Lower leg skin (tissue), 4 donors: ENCODE measurements around the gene POU6F2. TPM values are rescaled to one million over a fixed set of nuclear protein-coding genes. Genes with fewer than 3 reads are reported as not detected.

Experiments used
- DNase-seq, 2 donors: peaks; one replicate each; pipeline ENCODE4 v3.0.0-alpha.2; 2019; ENCODE audit warnings: low spot score in 2 of 2
- H3K4me3 ChIP-seq: fragments of 200-600 bp; sonication (generic); 2 replicates; pipeline ENCODE4 v1.5.1; 2017; ENCODE audit warnings: mild to moderate bottlenecking, low read depth; ENCODE audit not compliant: poor library complexity, severe bottlenecking
- POLR2A ChIP-seq, 2 donors: fragments of 450-650 bp; IDR thresholded peaks; one replicate each; pipeline ENCODE4 v1.6.1; 2016 to 2017; ENCODE audit warnings: antibody characterized with exemption in 2 of 2, mild to moderate bottlenecking in 1 of 2, moderate library complexity in 1 of 2
- WGBS, 2 donors: methylation state at CpG; one replicate each; pipeline ENCODE4 v1.1.5; 2018; 5-methylcytosine and 5-hydroxymethylcytosine counted together
- intact Hi-C: fragments of 100-400 bp; cut with DNase I; formaldehyde crosslinking; loops from one replicate; pipeline ENCODE4 v1.15.0; 2023; ENCODE audit warnings: low total_unique reads
- total RNA-seq, 4 donors: library from RNA; depleted of rRNA; stranded (reverse); fragments of >200 nt; gene quantifications; one replicate each; pipeline ENCODE4 v1.1.0, GENCODE V29; 2016
- TF ChIP-seq, protein P1 (sequence below), 3 donors: fragments of 450-650 bp; IDR thresholded peaks; one replicate each; pipeline ENCODE4 v1.5.1; 2016; ENCODE audit warnings: antibody characterized with exemption in 3 of 3, mild to moderate bottlenecking in 3 of 3, moderate library complexity in 2 of 3

The POU6F2 gene
- total RNA-seq, 4 donors from 2014 or later = 0.36 TPM; not detected in 3

DNA sequence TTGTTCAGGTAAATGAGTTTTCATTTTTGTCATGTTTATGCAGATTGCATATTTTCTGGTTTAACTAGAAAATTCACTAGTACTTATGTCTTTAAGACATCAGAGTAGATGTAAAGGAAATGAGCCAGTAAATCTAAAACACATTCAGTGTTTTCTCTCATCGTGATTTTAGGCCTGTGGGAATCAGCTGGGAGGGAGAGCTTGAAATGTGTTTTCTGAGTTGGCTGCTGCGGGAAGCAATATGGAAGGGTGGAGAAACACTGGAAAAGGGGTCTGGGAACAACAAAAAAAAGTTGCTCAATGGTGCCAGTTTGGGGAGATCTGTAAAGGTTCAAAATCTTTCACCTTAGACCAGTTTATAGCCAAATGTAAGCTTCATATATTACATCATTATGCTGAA is 284.1 kb downstream of the POU6F2 start:
- TF ChIP-seq POLR2A (IDR thresholded peaks at IDR 0.05) = no peak
- TF ChIP-seq, protein P1, sequence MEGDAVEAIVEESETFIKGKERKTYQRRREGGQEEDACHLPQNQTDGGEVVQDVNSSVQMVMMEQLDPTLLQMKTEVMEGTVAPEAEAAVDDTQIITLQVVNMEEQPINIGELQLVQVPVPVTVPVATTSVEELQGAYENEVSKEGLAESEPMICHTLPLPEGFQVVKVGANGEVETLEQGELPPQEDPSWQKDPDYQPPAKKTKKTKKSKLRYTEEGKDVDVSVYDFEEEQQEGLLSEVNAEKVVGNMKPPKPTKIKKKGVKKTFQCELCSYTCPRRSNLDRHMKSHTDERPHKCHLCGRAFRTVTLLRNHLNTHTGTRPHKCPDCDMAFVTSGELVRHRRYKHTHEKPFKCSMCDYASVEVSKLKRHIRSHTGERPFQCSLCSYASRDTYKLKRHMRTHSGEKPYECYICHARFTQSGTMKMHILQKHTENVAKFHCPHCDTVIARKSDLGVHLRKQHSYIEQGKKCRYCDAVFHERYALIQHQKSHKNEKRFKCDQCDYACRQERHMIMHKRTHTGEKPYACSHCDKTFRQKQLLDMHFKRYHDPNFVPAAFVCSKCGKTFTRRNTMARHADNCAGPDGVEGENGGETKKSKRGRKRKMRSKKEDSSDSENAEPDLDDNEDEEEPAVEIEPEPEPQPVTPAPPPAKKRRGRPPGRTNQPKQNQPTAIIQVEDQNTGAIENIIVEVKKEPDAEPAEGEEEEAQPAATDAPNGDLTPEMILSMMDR (IDR thresholded peaks at IDR 0.05) = no peak
- intact Hi-C loops = no loop called here
- no peak overlapping the region for H3K4me3 ChIP-seq
- no peak for DNase-seq
- 67 to 73% methylated on average over 2 of the region's 2 CpGs for WGBS, 2 donors

GRCh38 chr7:39265641-39266591 is 288.2 kb downstream of the POU6F2 start:
- TF ChIP-seq POLR2A (IDR thresholded peaks at IDR 0.05) = no peak
- WGBS, 2 donors = 70 to 71% methylated on average over 9 of the region's 9 CpGs
- no peak for DNase-seq
- intact Hi-C loops = no loop called here
- no peak overlapping the region for H3K4me3 ChIP-seq

- intact Hi-C loops = no loop called here
- no peak for DNase-seq
- TF ChIP-seq, protein P1 (IDR thresholded peaks at IDR 0.05) = no peak
- 69 to 86% methylated on average over 2 of the region's 2 CpGs for WGBS, 2 donors
- H3K4me3 ChIP-seq = no peak overlapping the region
These were observed 291.3 kb downstream of the POU6F2 start for GRCh38 chr7:39269034-39269433.

GRCh38 chr7:39270018-39270417 is 292.3 kb downstream of the POU6F2 start:
- H3K4me3 ChIP-seq = no peak overlapping the region
- TF ChIP-seq, protein P1 (IDR thresholded peaks at IDR 0.05) = no peak
- no peak for TF ChIP-seq POLR2A (IDR thresholded peaks at IDR 0.05)
- WGBS, 2 donors = 74 to 79% methylated on average over 5 of the region's 5 CpGs
- intact Hi-C loops = no loop called here
- DNase-seq = no peak

- intact Hi-C loops = no loop called here
- H3K4me3 ChIP-seq = no peak overlapping the region
- no peak for DNase-seq
- 7 to 16% methylated on average over 9 of the region's 9 CpGs for WGBS, 2 donors
- TF ChIP-seq, protein P1 (IDR thresholded peaks at IDR 0.05) = no peak
- no peak for TF ChIP-seq POLR2A (IDR thresholded peaks at IDR 0.05)
These were observed 293.7 kb downstream of the POU6F2 start for GRCh38 chr7:39271402-39271801.

DNA sequence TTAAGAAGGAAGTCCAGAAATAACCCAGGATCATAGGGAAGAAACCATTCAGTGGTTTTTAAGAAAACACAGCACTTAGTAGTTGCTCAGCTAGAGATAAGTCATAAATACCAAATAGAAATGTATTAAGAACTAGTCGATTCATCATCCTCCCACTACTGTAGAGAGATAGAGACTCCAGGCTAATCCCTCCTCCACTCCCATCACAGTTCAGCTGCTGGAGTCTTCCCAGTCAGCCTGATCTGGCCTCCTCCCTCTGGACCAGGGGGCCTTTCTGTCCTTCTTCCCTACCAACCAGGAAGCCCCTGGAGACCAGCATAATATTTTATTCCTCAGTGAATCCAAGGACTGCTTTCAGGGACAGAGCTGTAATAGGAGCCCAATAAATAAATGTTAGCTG is 294.4 kb downstream of the POU6F2 start:
- intact Hi-C loops = no loop called here
- 71 to 72% methylated on average over 1 of the region's 1 CpG for WGBS, 2 donors
- no peak for DNase-seq
- no peak overlapping the region for H3K4me3 ChIP-seq
- no peak for TF ChIP-seq POLR2A (IDR thresholded peaks at IDR 0.05)
- TF ChIP-seq, protein P1 (IDR thresholded peaks at IDR 0.05) = no peak
